Measurements from ENCODE around the gene PDE4A. TPM values are rescaled to one million over a fixed set of nuclear protein-coding genes. Genes with fewer than 3 reads are reported as not detected.

The PDE4A gene
- total RNA-seq, 1 donor from 2014 or later = 1.0 TPM

GRCh38 chr19:10471909-10472308, 51.6 kb downstream of the PDE4A start:
- Histone ChIP-seq H3K4me1 (ENCODE audit: control insufficient read depth in 3 of 3, insufficient read depth in 3 of 3, low read length in 3 of 3) (no peaks in the 10 kb centered on the region), H3K9me3 (ENCODE audit: control insufficient read depth in 3 of 3, low read length in 3 of 3) (no peaks in the 10 kb centered on the region), H3K9ac (ENCODE audit: low read depth in 1 of 3, low read length in 3 of 3) (no peak overlapping the region), H3K4me3 (ENCODE audit: low read length in 3 of 3) (no peak overlapping the region), H3K36me3 (ENCODE audit: control insufficient read depth in 3 of 3, insufficient read depth in 3 of 3, low read length in 3 of 3) (peaks cover 5 to 6% (median 5%) of the 10 kb centered on the region in 3 donors), H3K27me3 (ENCODE audit: control insufficient read depth in 3 of 3, insufficient read depth in 3 of 3, low read length in 3 of 3) (no peaks in the 10 kb centered on the region), H3K27ac (ENCODE audit: low read depth, low read length) (no peak overlapping the region)

DNA sequence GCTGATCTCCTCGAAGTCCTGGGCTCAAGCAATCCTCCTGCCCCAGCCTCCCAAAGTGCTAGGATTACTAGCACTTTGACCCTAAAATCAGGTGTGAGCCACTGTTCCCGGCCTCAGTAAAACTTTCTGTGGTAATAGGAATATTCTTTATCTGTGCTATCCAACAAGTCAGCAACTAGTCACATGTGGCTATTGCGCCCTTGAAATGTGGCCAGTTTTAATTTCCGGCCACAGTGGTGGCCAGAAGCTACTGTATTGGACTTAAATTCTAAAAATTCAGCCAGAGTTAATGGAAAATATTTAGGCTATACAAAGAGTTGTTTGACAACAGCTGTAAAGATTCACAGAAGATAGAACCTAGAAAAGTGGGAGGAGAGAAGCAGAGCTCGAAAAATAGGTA, 52.9 kb downstream of the PDE4A start:
- no peak overlapping the region for H3K4me3 ChIP-seq (ENCODE audit: low read length in 3 of 3)
- no peaks in the 10 kb centered on the region for H3K36me3 ChIP-seq (ENCODE audit: control insufficient read depth in 3 of 3, insufficient read depth in 3 of 3, low read length in 3 of 3)
- peaks cover 0 to under 1% (median 0%) of the 10 kb centered on the region in 3 donors for H3K4me1 ChIP-seq (ENCODE audit: control insufficient read depth in 3 of 3, insufficient read depth in 3 of 3, low read length in 3 of 3)

DNA sequence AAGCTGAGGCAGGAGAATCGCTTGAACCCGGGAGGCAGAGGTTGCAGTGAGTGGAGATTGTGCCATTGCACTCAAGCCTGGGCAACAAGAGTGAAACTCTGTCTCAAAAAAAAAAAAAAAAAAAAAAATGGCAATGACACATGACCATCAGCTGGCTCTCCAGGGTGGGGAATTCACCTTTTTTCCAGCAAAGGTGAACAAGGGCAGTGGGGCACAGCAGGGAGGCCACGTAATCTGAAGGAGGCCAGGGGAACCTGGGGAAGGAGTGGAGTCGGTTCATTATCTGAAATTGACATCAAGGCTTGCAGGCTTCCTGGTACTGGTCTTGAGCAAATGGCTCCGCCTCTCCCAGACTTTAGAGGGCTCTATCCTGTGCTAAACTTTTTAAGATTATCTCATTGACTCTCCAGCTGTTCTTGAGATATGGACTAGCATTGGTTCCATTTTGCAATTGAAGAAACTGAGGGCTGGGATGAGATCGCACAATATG, 54.7 kb downstream of the PDE4A start:
- Histone ChIP-seq H3K36me3 (ENCODE audit: control insufficient read depth in 3 of 3, insufficient read depth in 3 of 3, low read length in 3 of 3) (no peaks in the 10 kb centered on the region), H3K9ac (ENCODE audit: low read depth in 1 of 3, low read length in 3 of 3) (no peak overlapping the region), H3K27me3 (ENCODE audit: control insufficient read depth in 3 of 3, insufficient read depth in 3 of 3, low read length in 3 of 3) (no peaks in the 10 kb centered on the region), H3K27ac (ENCODE audit: low read depth, low read length) (no peak overlapping the region), H3K4me3 (ENCODE audit: low read length in 3 of 3) (no peak overlapping the region), H3K9me3 (ENCODE audit: control insufficient read depth in 3 of 3, low read length in 3 of 3) (no peaks in the 10 kb centered on the region), H3K4me1 (ENCODE audit: control insufficient read depth in 3 of 3, insufficient read depth in 3 of 3, low read length in 3 of 3) (peaks cover 10 to 12% (median 12%) of the 10 kb centered on the region in 3 donors)

More for the DNA sequence above, 52.9 kb downstream of the PDE4A start:
- Histone ChIP-seq H3K27ac (ENCODE audit: low read depth, low read length) (no peak overlapping the region), H3K9me3 (ENCODE audit: control insufficient read depth in 3 of 3, low read length in 3 of 3) (no peaks in the 10 kb centered on the region), H3K9ac (ENCODE audit: low read depth in 1 of 3, low read length in 3 of 3) (no peak overlapping the region), H3K27me3 (ENCODE audit: control insufficient read depth in 3 of 3, insufficient read depth in 3 of 3, low read length in 3 of 3) (no peaks in the 10 kb centered on the region)

GRCh38 chr19:10478476-10478875, 58.1 kb downstream of the PDE4A start:
- Histone ChIP-seq H3K36me3 (ENCODE audit: control insufficient read depth in 3 of 3, insufficient read depth in 3 of 3, low read length in 3 of 3) (no peaks in the 10 kb centered on the region), H3K27ac (ENCODE audit: low read depth, low read length) (peak overlapping the region; percentile 26), H3K9ac (ENCODE audit: low read depth in 1 of 3, low read length in 3 of 3) (peak overlapping the region; percentile 35 to 58 (median 43)), H3K27me3 (ENCODE audit: control insufficient read depth in 3 of 3, insufficient read depth in 3 of 3, low read length in 3 of 3) (no peaks in the 10 kb centered on the region), H3K9me3 (ENCODE audit: control insufficient read depth in 3 of 3, low read length in 3 of 3) (no peaks in the 10 kb centered on the region), H3K4me3 (ENCODE audit: low read length in 3 of 3) (peak overlapping the region; percentile 4 to 42 (median 41)), H3K4me1 (ENCODE audit: control insufficient read depth in 3 of 3, insufficient read depth in 3 of 3, low read length in 3 of 3) (peaks cover 10 to 12% (median 12%) of the 10 kb centered on the region in 3 donors)

DNA sequence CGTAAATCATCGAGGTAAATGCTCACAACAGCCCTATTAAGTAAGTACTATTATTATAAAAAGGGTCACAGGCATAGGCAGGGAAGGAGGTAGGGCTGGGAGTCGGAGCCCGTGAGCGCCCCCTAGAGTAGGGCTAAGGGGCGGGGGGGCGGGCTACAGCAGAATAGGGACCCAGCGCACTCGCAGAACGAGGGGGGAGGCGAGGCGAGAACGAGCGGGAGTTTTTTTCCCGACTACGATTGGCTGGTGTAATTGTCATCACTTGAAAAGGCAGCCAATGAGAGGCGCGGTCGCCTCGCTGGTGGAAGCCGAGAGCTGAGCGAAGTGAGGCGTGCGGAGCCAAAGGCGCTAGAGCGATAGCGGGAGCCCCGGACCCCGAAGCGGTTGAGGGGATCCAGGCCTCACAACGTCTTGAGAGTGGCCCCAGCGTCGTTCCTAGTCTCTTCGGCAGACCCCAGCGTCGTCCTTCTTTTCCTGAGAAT, 58.6 kb downstream of the PDE4A start:
- Histone ChIP-seq H3K9me3 (ENCODE audit: control insufficient read depth in 3 of 3, low read length in 3 of 3) (no peaks in the 10 kb centered on the region), H3K9ac (ENCODE audit: low read depth in 1 of 3, low read length in 3 of 3) (peak overlapping the region; percentile 50 to 79 (median 52))

DNA sequence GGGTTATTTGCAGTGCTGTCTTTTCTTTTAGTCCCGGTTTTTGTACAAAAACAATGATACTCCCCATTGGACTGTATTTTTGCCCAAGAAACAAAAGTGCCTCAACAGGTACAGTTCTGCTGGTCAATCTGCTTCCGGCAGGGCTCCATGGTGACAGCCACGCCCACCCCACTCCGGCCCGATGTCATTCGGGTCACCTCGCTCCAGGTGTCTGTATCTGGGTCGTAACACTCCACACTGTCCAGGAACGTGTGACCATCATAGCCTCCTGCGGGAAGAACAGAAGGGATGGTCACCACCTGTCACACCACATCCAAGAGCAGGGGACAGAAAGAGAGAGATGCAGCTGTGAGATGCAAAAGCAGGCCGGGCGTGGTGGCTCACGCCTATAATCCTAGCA, 66.2 kb downstream of the PDE4A start:
- Histone ChIP-seq H3K4me3 (ENCODE audit: low read length in 3 of 3) (no peak overlapping the region), H3K4me1 (ENCODE audit: control insufficient read depth in 3 of 3, insufficient read depth in 3 of 3, low read length in 3 of 3) (peaks cover 0 to 11% (median 4%) of the 10 kb centered on the region in 3 donors), H3K27ac (ENCODE audit: low read depth, low read length) (no peak overlapping the region), H3K27me3 (ENCODE audit: control insufficient read depth in 3 of 3, insufficient read depth in 3 of 3, low read length in 3 of 3) (no peaks in the 10 kb centered on the region), H3K9ac (ENCODE audit: low read depth in 1 of 3, low read length in 3 of 3) (no peak overlapping the region), H3K36me3 (ENCODE audit: control insufficient read depth in 3 of 3, insufficient read depth in 3 of 3, low read length in 3 of 3) (peaks cover 32 to 44% (median 37%) of the 10 kb centered on the region in 3 donors), H3K9me3 (ENCODE audit: control insufficient read depth in 3 of 3, low read length in 3 of 3) (no peaks in the 10 kb centered on the region)

More for the DNA sequence above, 58.6 kb downstream of the PDE4A start:
- Histone ChIP-seq H3K4me1 (ENCODE audit: control insufficient read depth in 3 of 3, insufficient read depth in 3 of 3, low read length in 3 of 3) (peaks cover 10 to 12% (median 12%) of the 10 kb centered on the region in 3 donors), H3K36me3 (ENCODE audit: control insufficient read depth in 3 of 3, insufficient read depth in 3 of 3, low read length in 3 of 3) (no peaks in the 10 kb centered on the region), H3K27ac (ENCODE audit: low read depth, low read length) (peak overlapping the region; percentile 55), H3K4me3 (ENCODE audit: low read length in 3 of 3) (peak overlapping the region; percentile 64 to 77 (median 69)), H3K27me3 (ENCODE audit: control insufficient read depth in 3 of 3, insufficient read depth in 3 of 3, low read length in 3 of 3) (no peaks in the 10 kb centered on the region)

DNA sequence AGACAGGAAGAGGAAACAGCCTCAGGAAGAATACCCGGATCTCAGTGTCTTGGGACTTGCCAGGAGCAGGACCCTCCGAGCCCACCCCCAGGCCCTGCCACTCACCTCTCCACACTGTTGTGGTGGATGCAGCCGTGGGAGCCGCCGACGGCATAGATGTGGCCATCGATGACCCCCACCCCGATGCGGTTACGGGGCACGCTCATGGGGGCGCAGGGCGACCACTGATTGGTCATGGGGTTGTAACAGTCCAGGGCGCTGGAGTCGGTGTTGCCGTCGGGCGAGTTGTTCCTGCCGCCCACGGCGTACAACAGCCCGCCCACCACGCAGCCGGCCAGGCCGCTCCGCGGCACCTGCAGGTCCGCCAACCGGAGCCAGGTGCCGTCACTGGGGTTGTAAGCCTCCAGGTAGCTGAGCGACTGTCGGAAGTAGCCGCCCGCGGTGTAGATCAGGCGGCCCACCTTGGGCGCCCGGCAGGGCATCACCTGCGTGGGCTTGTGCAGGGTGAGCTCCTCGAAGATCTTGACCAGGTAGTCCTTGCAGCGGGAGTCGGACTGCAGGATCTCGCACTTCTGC, 71.2 kb downstream of the PDE4A start:
- peaks cover 0 to 16% (median 4%) of the 10 kb centered on the region in 3 donors for H3K4me1 ChIP-seq (ENCODE audit: control insufficient read depth in 3 of 3, insufficient read depth in 3 of 3, low read length in 3 of 3)
- no peak overlapping the region for H3K27ac ChIP-seq (ENCODE audit: low read depth, low read length)
- H3K4me3 ChIP-seq (ENCODE audit: low read length in 3 of 3) = no peak overlapping the region
- H3K9me3 ChIP-seq (ENCODE audit: control insufficient read depth in 3 of 3, low read length in 3 of 3) = no peaks in the 10 kb centered on the region
- no peak overlapping the region for H3K9ac ChIP-seq (ENCODE audit: low read depth in 1 of 3, low read length in 3 of 3)
- H3K36me3 ChIP-seq (ENCODE audit: control insufficient read depth in 3 of 3, insufficient read depth in 3 of 3, low read length in 3 of 3) = peaks cover 39 to 53% (median 50%) of the 10 kb centered on the region in 3 donors
- no peaks in the 10 kb centered on the region for H3K27me3 ChIP-seq (ENCODE audit: control insufficient read depth in 3 of 3, insufficient read depth in 3 of 3, low read length in 3 of 3)

- Histone ChIP-seq H3K9ac (ENCODE audit: low read depth in 1 of 3, low read length in 3 of 3) (peak overlapping the region in 1 of 3 donors; percentile 54), H3K4me1 (ENCODE audit: control insufficient read depth in 3 of 3, insufficient read depth in 3 of 3, low read length in 3 of 3) (peaks cover 24 to 41% (median 24%) of the 10 kb centered on the region in 3 donors), H3K4me3 (ENCODE audit: low read length in 3 of 3) (no peak overlapping the region), H3K36me3 (ENCODE audit: control insufficient read depth in 3 of 3, insufficient read depth in 3 of 3, low read length in 3 of 3) (peaks cover 27 to 31% (median 29%) of the 10 kb centered on the region in 3 donors), H3K27me3 (ENCODE audit: control insufficient read depth in 3 of 3, insufficient read depth in 3 of 3, low read length in 3 of 3) (no peaks in the 10 kb centered on the region), H3K27ac (ENCODE audit: low read depth, low read length) (no peak overlapping the region), H3K9me3 (ENCODE audit: control insufficient read depth in 3 of 3, low read length in 3 of 3) (no peaks in the 10 kb centered on the region)
Measured at GRCh38 chr19:10497371-10497770, 77.0 kb downstream of the PDE4A start.

DNA sequence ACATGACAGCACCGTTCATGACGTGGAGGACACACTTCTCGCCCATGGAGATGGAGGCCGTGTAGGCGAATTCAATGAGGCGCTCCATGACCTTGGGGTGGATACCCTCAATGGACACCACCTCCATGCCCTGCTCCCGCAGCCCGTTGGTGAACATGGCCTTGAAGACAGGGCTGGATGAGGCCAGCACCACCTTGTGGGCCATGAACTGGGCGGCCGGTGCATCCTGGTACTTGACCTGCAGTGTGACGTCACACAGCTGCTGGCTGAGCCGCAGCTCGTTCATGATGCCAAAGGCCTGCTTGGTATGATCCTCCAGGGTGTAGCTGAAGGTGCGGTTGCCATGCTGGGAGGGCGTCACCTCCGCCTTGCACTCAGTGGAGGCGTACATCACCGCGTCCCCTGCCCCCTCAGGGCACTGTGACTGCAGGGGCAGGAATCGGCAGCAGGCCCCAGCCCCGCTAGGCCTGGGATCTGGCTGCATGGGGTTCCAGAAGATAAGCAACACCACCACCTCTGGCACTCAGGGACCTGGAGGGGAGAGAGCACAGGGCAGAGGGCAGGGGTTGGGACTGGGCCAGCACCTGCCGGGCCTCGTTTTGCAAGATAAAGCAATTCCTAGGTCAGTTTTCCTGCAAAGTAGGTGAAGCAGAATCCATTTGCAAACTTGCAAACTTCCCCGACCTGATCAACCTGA, 79.4 kb downstream of the PDE4A start:
- H3K27ac ChIP-seq (ENCODE audit: low read depth, low read length) = no peak overlapping the region
- no peaks in the 10 kb centered on the region for H3K9me3 ChIP-seq (ENCODE audit: control insufficient read depth in 3 of 3, low read length in 3 of 3)
- H3K4me3 ChIP-seq (ENCODE audit: low read length in 3 of 3) = peak overlapping the region in 2 of 3 donors; percentile 9 to 29
- H3K27me3 ChIP-seq (ENCODE audit: control insufficient read depth in 3 of 3, insufficient read depth in 3 of 3, low read length in 3 of 3) = no peaks in the 10 kb centered on the region
- H3K9ac ChIP-seq (ENCODE audit: low read depth in 1 of 3, low read length in 3 of 3) = peak overlapping the region in 1 of 3 donors; percentile 40
- H3K36me3 ChIP-seq (ENCODE audit: control insufficient read depth in 3 of 3, insufficient read depth in 3 of 3, low read length in 3 of 3) = peaks cover 21 to 29% (median 26%) of the 10 kb centered on the region in 3 donors
- H3K4me1 ChIP-seq (ENCODE audit: control insufficient read depth in 3 of 3, insufficient read depth in 3 of 3, low read length in 3 of 3) = peaks cover 24 to 41% (median 24%) of the 10 kb centered on the region in 3 donors

DNA sequence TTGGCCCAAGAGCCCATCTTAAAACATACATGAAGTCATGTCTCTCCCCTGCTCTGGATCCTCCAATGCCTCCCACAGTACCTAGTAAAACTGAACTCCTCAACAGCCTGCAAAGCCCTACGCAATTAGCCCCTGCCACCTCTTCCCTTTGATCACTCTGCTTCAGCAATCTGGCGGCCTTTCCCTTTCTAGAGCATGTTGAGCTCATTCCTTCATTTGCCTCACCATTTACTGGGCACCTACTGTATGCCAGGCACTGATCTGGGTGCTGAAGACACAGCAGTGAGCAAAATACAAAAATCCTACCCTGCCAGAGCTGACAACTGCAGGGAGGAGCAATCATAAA, 79.9 kb downstream of the PDE4A start:
- H3K4me1 ChIP-seq (ENCODE audit: control insufficient read depth in 3 of 3, insufficient read depth in 3 of 3, low read length in 3 of 3) = peaks cover 24 to 41% (median 24%) of the 10 kb centered on the region in 3 donors

More for the DNA sequence above, 79.9 kb downstream of the PDE4A start:
- H3K4me3 ChIP-seq (ENCODE audit: low read length in 3 of 3) = no peak overlapping the region
- H3K36me3 ChIP-seq (ENCODE audit: control insufficient read depth in 3 of 3, insufficient read depth in 3 of 3, low read length in 3 of 3) = peaks cover 19 to 25% (median 24%) of the 10 kb centered on the region in 3 donors
- peak overlapping the region in 1 of 3 donors; percentile 25 for H3K9ac ChIP-seq (ENCODE audit: low read depth in 1 of 3, low read length in 3 of 3)
- no peak overlapping the region for H3K27ac ChIP-seq (ENCODE audit: low read depth, low read length)
- no peaks in the 10 kb centered on the region for H3K9me3 ChIP-seq (ENCODE audit: control insufficient read depth in 3 of 3, low read length in 3 of 3)
- H3K27me3 ChIP-seq (ENCODE audit: control insufficient read depth in 3 of 3, insufficient read depth in 3 of 3, low read length in 3 of 3) = no peaks in the 10 kb centered on the region

All from skeletal muscle tissue (tissue), 4 donors.